ENCODE data around the gene RPL18A. TPM values are rescaled to one million over a fixed set of nuclear protein-coding genes. Genes with fewer than 3 reads are reported as not detected.

RPL18A gene
- total and polyA plus RNA-seq, 8 donors, result 1,116 to 2,379 (median 1,425) TPM

DNA sequence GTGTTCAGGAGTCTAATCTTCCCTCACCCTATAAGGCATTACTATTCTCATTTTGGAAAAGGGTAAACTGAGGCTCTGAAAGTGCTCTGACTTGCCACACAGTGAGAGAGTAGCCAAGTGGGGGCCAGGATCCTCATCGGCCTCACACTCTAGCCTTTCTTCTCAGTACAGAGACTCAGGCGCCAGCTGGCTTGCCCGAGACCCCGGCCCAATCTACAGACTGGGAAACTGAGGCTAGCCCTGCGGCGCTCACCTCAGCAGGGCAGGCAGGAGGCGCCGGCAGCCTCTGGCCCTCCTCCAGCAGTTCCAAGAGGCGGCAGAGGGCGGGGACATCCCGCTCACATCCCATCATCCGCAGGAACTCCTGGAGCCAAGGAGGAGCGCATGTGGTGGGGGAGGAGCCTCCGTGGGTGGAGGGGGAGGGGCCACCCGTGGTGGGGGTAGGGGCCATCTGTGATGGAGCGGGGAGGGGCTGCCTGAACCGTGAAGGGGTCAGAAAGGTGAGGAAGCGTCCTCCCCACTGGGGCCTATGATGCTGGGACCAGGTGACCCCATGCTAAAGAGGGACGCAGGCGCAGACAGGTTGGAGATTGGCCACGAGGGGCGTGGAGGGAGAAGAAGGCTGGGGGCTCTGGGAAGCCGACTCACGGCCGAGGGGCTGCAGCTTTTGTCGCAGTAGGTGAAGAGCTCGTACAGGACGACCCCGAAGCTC is 29.7 kb upstream of the RPL18A start:
- H3K4me1 ChIP-seq, result no peaks in the 10 kb centered on the region
- ATAC-seq (peak; percentile 15 to 34 (median 32)), FAIRE-seq (no peak), DNase-seq (peak in 5 of 6 donors; percentile 27 to 59 (median 31))
- TF ChIP-seq, protein P1, sequence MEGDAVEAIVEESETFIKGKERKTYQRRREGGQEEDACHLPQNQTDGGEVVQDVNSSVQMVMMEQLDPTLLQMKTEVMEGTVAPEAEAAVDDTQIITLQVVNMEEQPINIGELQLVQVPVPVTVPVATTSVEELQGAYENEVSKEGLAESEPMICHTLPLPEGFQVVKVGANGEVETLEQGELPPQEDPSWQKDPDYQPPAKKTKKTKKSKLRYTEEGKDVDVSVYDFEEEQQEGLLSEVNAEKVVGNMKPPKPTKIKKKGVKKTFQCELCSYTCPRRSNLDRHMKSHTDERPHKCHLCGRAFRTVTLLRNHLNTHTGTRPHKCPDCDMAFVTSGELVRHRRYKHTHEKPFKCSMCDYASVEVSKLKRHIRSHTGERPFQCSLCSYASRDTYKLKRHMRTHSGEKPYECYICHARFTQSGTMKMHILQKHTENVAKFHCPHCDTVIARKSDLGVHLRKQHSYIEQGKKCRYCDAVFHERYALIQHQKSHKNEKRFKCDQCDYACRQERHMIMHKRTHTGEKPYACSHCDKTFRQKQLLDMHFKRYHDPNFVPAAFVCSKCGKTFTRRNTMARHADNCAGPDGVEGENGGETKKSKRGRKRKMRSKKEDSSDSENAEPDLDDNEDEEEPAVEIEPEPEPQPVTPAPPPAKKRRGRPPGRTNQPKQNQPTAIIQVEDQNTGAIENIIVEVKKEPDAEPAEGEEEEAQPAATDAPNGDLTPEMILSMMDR (IDR thresholded peaks at IDR 0.05), result no peak
- H3K9me3 ChIP-seq, result no peaks in the 10 kb centered on the region
- H3K27ac ChIP-seq, result no peak overlapping the region
- H3K27me3 ChIP-seq, result no peaks in the 10 kb centered on the region
- H3K4me3 ChIP-seq, result peak overlapping the region in 2 of 4 donors; percentile 17 to 30
- no peaks in the 10 kb centered on the region for H3K36me3 ChIP-seq
- WGBS, 2 donors, result 8 to 14% methylated on average over 28 to 29 of the region's 29 CpGs
- intact Hi-C loops (cut with DNase I), result no loop called here

DNA sequence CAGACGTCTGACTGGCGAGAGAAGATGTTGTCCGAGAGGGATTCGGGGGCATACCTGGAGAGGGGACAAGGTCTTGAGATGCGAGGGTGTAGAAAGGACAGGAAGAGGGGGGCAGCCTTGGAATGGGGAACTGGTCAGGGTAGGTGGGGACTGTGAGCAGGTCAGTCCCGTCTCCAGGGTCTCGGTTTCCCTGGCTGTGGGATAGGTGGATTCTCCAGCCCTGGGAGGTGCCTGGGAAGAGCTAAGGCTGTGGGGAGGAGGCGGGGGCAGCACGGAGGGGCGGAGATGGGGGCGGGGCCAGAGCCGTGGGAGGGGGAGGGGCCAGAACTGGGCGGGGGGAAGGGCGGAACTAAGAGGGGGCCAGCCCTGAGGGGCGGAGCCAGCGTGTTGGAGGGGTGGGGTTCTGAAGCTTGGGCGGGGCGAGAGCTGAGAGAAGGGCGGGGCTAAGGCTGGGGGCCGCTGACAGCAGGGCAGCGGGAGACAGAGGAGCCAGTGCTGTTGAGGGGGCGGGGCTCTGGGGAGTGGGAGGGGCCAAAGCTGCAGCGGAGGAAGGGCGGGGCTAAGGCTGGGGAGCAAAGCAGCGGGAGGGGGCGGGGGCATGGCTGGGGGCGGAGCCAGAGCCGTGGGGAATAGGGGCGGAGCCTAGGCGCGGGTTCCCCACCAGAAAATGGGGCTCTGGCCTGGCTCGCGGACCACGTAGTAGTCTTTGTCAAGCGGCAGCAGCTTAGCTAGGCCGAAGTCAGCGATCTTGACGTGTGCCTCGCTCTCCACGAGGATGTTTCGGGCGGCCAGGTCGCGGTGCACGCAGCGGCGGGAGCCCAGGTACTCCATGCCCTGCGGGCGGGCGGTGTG is 28.9 kb upstream of the RPL18A start:
- no peaks in the 10 kb centered on the region for H3K9me3 ChIP-seq
- H3K36me3 ChIP-seq, result no peaks in the 10 kb centered on the region
- TF ChIP-seq, protein P1 (IDR thresholded peaks at IDR 0.05), result no peak
- no peaks in the 10 kb centered on the region for H3K27me3 ChIP-seq
- peak; percentile 89 to 93 (median 92) for ATAC-seq
- peak overlapping the region in 2 of 4 donors; percentile 24 to 41 for H3K4me3 ChIP-seq
- FAIRE-seq, result no peak
- intact Hi-C loops (cut with DNase I), result no loop called here
- H3K27ac ChIP-seq, result no peak overlapping the region
- DNase-seq, result peak; percentile 77 to 93 (median 88)
- WGBS, 2 donors, result 9 to 11% methylated on average over 38 to 50 of the region's 50 CpGs
- no peaks in the 10 kb centered on the region for H3K4me1 ChIP-seq

DNA sequence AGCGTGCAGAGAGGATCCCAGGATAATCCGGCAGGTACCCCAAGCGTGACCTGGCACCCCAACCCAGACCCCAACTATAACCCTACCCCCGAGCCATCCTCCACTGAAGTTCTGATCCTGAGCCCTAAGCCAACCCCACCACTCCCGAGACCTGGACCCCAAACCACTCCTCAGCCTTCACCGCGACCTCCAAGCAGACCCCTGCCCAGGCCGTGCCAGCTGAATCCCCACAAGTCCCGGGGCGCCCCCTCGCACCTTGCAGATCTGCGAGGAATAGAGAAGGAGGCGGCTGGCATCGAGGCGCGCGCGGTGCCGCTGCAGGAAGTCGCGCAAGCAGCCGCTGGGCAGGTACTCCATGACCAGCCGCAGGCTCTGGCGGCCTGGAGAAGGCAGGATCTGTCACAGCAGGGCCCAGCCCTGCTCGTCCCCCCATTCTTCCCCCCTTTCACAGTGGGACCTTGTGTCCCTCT is 28.3 kb upstream of the RPL18A start:
- Histone ChIP-seq H3K27ac (no peak overlapping the region), H3K4me1 (no peaks in the 10 kb centered on the region), H3K27me3 (no peaks in the 10 kb centered on the region), H3K9me3 (no peaks in the 10 kb centered on the region), H3K4me3 (peak overlapping the region in 2 of 4 donors; percentile 24 to 41), H3K36me3 (no peaks in the 10 kb centered on the region)
- ATAC-seq (peak in 2 of 4 donors; percentile 17 to 18), FAIRE-seq (no peak), DNase-seq (peak in 2 of 6 donors; percentile 49 to 64)
- intact Hi-C loops (cut with DNase I), result no loop called here
- TF ChIP-seq, protein P1 (IDR thresholded peaks at IDR 0.05), result no peak
- 25% methylated on average over 25 of the region's 25 CpGs for WGBS, 2 donors

DNA sequence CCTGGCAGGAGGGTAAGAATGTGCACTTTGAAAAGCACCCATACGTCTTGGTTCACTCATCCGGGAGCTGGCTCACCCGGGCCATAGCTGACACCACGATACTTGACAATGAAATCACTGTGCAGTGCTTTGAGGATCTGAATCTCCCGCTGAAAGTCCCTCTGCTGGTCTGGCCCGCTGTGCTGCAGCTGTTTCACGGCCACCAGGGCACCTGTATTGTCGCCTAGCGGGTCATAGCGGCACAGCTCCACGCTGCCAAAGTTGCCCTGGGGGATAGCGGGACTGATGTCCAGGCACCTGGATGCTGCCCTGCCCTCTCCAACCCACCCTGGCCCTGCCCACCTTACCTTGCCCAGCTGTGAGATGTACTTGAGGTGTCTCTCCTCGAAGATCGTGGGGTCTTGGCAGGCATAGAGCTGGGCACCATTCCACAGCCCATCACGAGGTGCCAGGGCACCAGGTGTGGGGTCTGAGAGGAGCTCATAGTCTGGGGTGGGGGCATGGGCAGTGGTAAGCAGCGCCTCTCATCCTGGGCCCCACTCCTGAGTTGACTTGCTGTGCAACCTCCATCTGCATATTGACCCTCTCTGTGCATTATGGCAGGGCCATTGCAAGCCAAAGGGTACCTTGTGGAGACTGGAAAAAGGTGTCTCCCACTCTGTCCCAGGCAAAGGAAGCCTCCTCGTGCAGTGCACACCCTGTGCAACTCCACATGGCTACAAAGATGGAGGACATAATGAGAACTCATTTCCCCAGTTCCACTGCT is 27.1 kb upstream of the RPL18A start:
- Histone ChIP-seq H3K27ac (no peak overlapping the region), H3K4me3 (no peak overlapping the region), H3K4me1 (no peaks in the 10 kb centered on the region), H3K9me3 (no peaks in the 10 kb centered on the region), H3K27me3 (no peaks in the 10 kb centered on the region), H3K36me3 (no peaks in the 10 kb centered on the region)
- intact Hi-C loops (cut with DNase I), result no loop called here
- FAIRE-seq (no peak), DNase-seq (no peak), ATAC-seq (no peak)
- TF ChIP-seq, protein P1 (IDR thresholded peaks at IDR 0.05), result no peak
- 74 to 84% methylated on average over 16 to 17 of the region's 17 CpGs for WGBS, 2 donors

Measured in pancreas (tissue), 10 donors.